ENCODE data around the gene NDUFA5. TPM values are rescaled to one million over a fixed set of nuclear protein-coding genes. Genes with fewer than 3 reads are reported as not detected.
"Not testable (repeated sequence)": the region's sequence is repeated elsewhere in the genome, so short reads cannot be mapped to it uniquely, and the experiment has no call there.

The NDUFA5 gene
- total and polyA plus RNA-seq, 9 donors, result 90.5 to 135 (median 114) TPM

DNA sequence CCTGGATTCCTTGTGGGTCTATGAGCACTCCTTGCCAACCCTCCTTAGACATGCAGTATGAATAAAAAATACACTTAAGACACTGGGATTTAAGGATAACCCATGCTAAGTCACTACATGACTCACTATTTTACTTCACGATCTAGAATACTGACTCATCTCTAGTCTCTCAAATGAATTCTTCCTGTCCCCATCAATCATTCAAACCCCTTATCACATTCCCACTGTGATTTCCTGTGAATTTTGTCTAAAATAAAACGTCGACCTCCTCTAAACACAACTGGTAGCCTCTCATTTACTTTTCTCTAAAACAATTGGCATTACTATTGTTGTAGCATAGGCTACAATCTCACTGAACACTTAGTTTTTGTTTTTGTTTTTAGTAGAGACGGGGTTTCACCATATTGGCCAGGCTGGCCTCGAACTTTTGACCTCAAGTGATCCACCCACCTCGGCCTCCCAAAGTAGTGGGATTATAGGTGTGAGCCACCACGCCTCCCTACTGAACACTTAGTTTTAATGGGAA is 19.4 kb downstream of the NDUFA5 start:
- H3K4me1 ChIP-seq (ENCODE audit: control insufficient read depth, insufficient read depth, low read length), result peaks cover 4% of the 10 kb centered on the region
- H3K4me3 ChIP-seq (ENCODE audit: low read length), result no peak overlapping the region
- H3K36me3 ChIP-seq (ENCODE audit: control insufficient read depth, insufficient read depth, low read length), result no peaks in the 10 kb centered on the region
- no peak for DNase-seq
- H3K27ac ChIP-seq (ENCODE audit: low read length), result no peak overlapping the region
- no peaks in the 10 kb centered on the region for H3K9me3 ChIP-seq (replicated peaks; ENCODE audit: control insufficient read depth, low read depth, low read length)
- H3K27me3 ChIP-seq (ENCODE audit: control insufficient read depth, insufficient read depth, low read length), result peaks cover 3% of the 10 kb centered on the region
- 50% methylated on average over 1 of the region's 7 CpGs for WGBS (ENCODE audit: insufficient coverage)

DNA sequence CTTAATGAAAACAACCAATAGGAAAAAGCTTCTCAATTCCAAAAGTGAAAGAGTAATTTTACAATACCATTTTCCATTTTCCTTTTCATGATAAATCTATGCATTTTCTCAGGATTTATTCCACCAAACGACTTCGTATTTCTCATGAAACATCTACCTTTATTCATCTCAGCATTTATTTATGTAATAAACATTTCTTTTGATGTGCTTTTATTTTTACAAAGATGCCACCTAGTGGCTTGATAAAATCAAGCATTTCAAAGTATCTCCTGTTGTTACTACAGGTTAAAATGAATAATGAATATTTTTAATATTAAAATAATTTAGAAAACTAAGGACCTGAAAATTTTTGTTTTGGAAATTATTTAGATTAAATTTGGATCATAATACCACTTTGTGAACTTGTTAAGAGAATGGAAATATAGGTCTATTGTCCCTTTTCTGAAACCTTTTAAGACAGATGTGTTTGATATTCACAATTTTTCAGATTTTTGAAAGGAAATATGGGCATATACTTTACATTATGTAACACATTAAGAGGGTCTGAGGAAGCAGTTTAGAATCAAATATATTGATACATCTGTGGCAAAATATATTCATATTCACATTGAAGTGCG is 20.5 kb downstream of the NDUFA5 start:
- peaks cover 3% of the 10 kb centered on the region for H3K27me3 ChIP-seq (ENCODE audit: control insufficient read depth, insufficient read depth, low read length)
- H3K36me3 ChIP-seq (ENCODE audit: control insufficient read depth, insufficient read depth, low read length), result no peaks in the 10 kb centered on the region
- H3K4me1 ChIP-seq (ENCODE audit: control insufficient read depth, insufficient read depth, low read length), result peaks cover 4% of the 10 kb centered on the region
- H3K9me3 ChIP-seq (replicated peaks; ENCODE audit: control insufficient read depth, low read depth, low read length), result no peaks in the 10 kb centered on the region
- no peak overlapping the region for H3K4me3 ChIP-seq (ENCODE audit: low read length)
- no peak for DNase-seq
- H3K27ac ChIP-seq (ENCODE audit: low read length), result no peak overlapping the region
- WGBS (ENCODE audit: insufficient coverage), result no CpG with 5 or more reads among the region's 3 CpGs

DNA sequence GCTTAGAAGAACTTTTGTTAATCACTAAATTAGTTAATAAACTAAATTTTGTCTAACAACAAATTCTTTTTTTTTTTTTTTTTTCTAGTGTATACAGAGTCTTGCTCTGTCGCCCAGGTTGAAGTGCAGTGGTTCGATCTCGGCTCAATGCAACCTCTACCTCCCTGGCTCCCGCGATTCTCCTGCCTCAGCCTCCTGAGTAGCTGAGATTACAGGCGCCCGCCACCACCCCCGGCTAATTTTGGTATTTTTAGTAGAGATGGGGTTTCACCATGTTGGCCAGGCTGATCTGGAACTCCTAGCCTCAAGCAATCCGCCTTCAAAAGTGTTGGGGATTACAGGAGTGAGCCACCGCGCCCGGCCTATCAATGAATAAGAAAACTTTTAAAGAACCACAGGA is 22.1 kb downstream of the NDUFA5 start:
- no peaks in the 10 kb centered on the region for H3K36me3 ChIP-seq (ENCODE audit: control insufficient read depth, insufficient read depth, low read length)
- H3K4me3 ChIP-seq (ENCODE audit: low read length), result peak overlapping the region; percentile 82
- no peak for DNase-seq
- H3K4me1 ChIP-seq (ENCODE audit: control insufficient read depth, insufficient read depth, low read length), result peaks cover 4% of the 10 kb centered on the region
- WGBS (ENCODE audit: insufficient coverage), result no CpG with 5 or more reads among the region's 12 CpGs
- peaks cover 5% of the 10 kb centered on the region for H3K27me3 ChIP-seq (ENCODE audit: control insufficient read depth, insufficient read depth, low read length)
- no peak overlapping the region for H3K27ac ChIP-seq (ENCODE audit: low read length)
- no peaks in the 10 kb centered on the region for H3K9me3 ChIP-seq (replicated peaks; ENCODE audit: control insufficient read depth, low read depth, low read length)

DNA sequence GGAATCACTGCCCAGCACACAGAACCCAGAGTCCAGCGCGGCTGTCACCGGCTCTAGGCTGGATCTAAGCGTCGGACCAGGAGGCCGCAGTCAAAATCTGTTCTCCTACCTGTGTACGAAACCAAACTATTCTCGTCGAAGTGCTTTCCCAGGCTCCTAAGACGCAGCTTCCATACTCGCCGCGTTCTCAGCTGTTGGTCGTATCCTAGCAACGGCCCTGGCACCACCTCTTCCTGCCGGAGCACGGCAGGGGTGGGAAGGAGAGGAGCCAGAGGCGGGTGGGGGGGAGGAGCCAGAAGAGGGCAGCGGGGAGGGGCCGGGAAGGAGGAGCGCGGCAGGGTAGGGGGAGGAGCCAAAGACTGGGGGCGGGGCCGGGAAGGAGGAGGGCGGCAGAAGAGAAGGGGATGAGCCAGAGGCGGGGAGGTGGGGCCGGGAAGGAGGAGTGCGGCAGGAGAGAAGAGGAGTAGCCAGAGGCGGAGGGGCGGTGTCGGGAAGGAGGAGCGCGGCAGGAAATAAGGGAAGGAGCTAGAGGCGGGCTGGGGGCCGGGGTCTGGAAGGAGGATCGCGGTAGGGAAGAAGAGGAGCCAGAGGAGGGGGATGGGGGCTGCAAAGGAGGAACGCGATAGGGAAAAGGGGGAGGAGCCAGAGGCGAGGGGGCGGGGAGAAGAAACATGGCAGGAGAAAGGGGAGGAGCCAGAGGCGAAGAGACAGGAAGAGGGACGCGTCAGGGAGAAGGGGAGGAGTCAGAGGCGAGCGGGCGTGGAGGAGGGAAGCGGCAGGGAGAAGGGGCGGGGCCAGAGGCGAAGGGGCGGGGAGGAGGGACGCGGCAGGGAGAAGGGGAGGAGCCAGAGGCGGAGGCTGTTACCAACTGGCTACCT is 23.0 kb downstream of the NDUFA5 start, which contains the start of gene IQUB:
Gene IQUB, minus strand, starts transcription at position 213 of the 878 bp plus-strand sequence. CDS start 22,255 bp downstream, outside the sequence.
- DNase-seq, result peak; percentile 98
- Histone ChIP-seq H3K27ac (ENCODE audit: low read length) (peak within 1 kb of the TSS; percentile 97), H3K36me3 (ENCODE audit: control insufficient read depth, insufficient read depth, low read length) (no peaks in the 10 kb centered on the region), H3K9me3 (replicated peaks; ENCODE audit: control insufficient read depth, low read depth, low read length) (no peaks in the 10 kb centered on the region), H3K4me3 (ENCODE audit: low read length) (peak within 1 kb of the TSS; percentile 82), H3K4me1 (ENCODE audit: control insufficient read depth, insufficient read depth, low read length) (peaks cover 4% of the 10 kb centered on the region), H3K27me3 (ENCODE audit: control insufficient read depth, insufficient read depth, low read length) (peaks cover 5% of the 10 kb centered on the region)
- WGBS (ENCODE audit: insufficient coverage), result 2% methylated on average over 47 of the region's 54 CpGs

DNA sequence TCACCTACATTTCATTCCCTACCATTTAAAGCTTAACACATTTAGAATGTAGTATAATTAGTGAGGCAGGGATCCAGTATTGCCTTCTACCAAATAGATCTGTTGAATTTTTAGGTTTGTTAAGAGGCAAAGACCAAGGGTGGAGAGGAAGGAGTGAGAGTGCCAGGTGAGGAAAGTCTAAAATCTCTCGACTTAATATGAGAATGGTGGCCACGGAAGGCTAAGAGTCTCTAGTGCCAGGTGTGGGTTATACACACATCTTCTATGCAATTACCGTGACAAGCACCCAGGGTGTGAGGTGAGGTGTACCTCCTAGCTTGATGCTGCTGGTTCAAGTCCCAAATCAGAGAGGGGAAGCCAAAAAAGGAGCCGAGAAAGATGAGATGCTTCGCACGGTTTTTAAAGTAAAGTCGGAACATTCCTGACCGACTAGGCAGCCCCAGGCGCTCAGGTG is 23.7 kb downstream of the NDUFA5 start:
- H3K36me3 ChIP-seq (ENCODE audit: control insufficient read depth, insufficient read depth, low read length), result no peaks in the 10 kb centered on the region
- peaks cover 4% of the 10 kb centered on the region for H3K4me1 ChIP-seq (ENCODE audit: control insufficient read depth, insufficient read depth, low read length)
- no peaks in the 10 kb centered on the region for H3K9me3 ChIP-seq (replicated peaks; ENCODE audit: control insufficient read depth, low read depth, low read length)
- H3K4me3 ChIP-seq (ENCODE audit: low read length), result peak overlapping the region; percentile 41
- peaks cover 5% of the 10 kb centered on the region for H3K27me3 ChIP-seq (ENCODE audit: control insufficient read depth, insufficient read depth, low read length)
- peak overlapping the region; percentile 61 for H3K27ac ChIP-seq (ENCODE audit: low read length)
- WGBS (ENCODE audit: insufficient coverage), result 1% methylated on average over 7 of the region's 9 CpGs
- no peak for DNase-seq

DNA sequence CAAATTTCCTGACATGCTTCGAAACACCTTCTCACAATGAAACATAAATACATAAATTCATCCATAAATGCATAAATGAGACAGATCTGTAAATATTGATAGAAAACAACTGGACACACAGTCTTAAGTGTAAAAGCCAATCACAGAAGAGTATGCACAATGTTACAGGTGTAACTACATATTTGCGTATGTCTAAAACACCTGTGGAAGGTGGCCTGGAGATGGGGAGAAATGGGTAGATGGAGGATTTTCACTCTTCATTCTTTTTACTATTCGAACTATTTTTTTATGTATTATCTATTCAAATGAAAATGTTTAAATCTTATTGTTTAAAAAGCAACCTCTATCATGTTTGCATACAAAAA is 24.1 kb downstream of the NDUFA5 start:
- H3K4me3 ChIP-seq (ENCODE audit: low read length), result no peak overlapping the region
- H3K9me3 ChIP-seq (replicated peaks; ENCODE audit: control insufficient read depth, low read depth, low read length), result no peaks in the 10 kb centered on the region
- WGBS (ENCODE audit: insufficient coverage), result no CpG with 5 or more reads among the region's 3 CpGs
- peaks cover 4% of the 10 kb centered on the region for H3K4me1 ChIP-seq (ENCODE audit: control insufficient read depth, insufficient read depth, low read length)
- H3K36me3 ChIP-seq (ENCODE audit: control insufficient read depth, insufficient read depth, low read length), result no peaks in the 10 kb centered on the region
- peaks cover 5% of the 10 kb centered on the region for H3K27me3 ChIP-seq (ENCODE audit: control insufficient read depth, insufficient read depth, low read length)
- no peak overlapping the region for H3K27ac ChIP-seq (ENCODE audit: low read length)
- DNase-seq, result no peak

DNA sequence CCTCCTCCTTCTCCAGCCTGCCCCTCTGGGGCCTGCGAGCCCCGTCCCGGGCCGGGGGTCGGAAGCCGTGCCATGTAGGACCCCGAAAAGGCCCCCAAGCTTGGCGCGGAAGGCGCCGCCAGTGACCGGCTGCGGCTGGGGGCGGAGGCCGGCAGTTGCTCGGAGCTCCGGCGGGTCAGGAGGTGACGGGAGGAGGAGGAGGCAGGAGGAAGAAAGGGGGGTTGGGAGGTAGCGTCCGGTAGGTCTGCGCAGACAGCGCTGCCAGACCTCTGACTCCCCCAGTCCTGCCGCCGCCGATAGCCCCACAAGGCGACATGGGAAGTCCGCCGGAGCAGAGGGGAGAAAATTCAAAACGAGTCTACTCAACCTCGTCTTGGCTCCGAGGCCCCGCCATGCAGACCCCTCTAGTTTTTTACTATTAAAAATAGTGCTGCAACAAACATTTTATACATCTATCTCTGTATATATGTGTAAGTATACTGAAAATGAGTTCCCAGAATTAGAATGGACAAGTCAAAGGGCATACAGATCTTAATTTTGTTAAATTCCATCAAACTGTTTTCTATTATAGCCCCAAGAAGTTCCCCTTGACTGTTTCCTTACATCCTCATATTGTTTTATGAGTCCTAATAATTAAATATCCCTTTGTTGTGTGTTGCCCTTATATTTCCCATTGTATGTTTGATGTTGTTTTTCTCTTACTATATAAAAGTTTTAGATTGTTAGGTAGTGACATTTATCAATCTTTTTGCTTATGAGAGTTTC is 24.6 kb downstream of the NDUFA5 start:
- WGBS (ENCODE audit: insufficient coverage), result 0% methylated on average over 1 of the region's 33 CpGs
- H3K27ac ChIP-seq (ENCODE audit: low read length); H3K4me1 ChIP-seq (ENCODE audit: control insufficient read depth, insufficient read depth, low read length); H3K27me3 ChIP-seq (ENCODE audit: control insufficient read depth, insufficient read depth, low read length); H3K36me3 ChIP-seq (ENCODE audit: control insufficient read depth, insufficient read depth, low read length); DNase-seq; H3K9me3 ChIP-seq (replicated peaks; ENCODE audit: control insufficient read depth, low read depth, low read length): not testable (repeated sequence)
- peak overlapping the region; percentile 30 for H3K4me3 ChIP-seq (ENCODE audit: low read length)

DNA sequence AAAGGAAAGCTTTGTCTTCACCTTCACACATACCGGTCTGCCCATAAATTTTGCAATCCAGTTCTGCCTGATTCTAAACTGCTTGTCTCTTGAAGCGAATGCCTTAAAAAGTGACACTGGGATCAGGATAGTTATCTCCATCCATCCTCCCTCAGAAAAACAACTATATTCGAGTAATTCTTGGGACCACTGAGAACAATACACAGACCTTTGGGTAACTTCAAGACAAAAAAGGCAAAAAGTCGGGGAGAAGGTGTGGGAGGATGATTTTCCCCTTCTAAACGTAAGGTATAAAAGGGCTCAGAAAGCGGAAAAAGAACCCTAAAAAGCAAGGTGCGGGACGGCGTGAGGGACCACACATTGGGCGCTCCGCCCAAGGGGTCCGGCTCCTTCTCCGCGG is 25.3 kb downstream of the NDUFA5 start:
- WGBS (ENCODE audit: insufficient coverage), result 63% methylated on average over 2 of the region's 14 CpGs
- not testable (repeated sequence) for H3K9me3 ChIP-seq (replicated peaks; ENCODE audit: control insufficient read depth, low read depth, low read length); H3K4me1 ChIP-seq (ENCODE audit: control insufficient read depth, insufficient read depth, low read length); H3K27ac ChIP-seq (ENCODE audit: low read length); H3K27me3 ChIP-seq (ENCODE audit: control insufficient read depth, insufficient read depth, low read length); H3K36me3 ChIP-seq (ENCODE audit: control insufficient read depth, insufficient read depth, low read length); DNase-seq
- peak overlapping the region; percentile 30 for H3K4me3 ChIP-seq (ENCODE audit: low read length)

DNA sequence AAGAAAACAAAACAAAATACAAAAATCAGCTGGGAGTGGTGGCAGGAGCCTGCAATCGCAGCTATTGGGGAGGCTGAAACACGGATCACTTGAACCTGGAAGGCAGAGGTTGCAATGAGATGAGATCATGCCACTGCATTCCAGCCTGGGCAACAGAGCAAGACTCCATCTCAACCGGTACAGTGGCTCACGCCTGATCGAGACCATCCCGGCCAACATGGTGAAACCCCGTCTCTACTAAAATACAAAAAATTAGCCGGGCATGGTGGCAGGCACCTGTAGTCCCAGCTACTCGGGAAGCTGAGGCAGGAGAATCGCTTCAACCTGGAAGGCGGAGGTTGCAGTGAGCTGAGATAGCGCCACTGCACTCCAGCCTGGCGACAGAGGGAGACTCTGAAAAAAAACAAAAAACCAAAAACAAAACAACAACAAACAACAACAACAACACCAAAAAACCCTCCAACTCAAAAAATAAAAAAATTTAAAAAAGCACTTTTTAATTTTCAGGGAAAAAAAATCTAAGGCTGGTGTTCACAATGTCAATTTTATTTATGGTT is 27.5 kb downstream of the NDUFA5 start:
- DNase-seq; H3K9me3 ChIP-seq (replicated peaks; ENCODE audit: control insufficient read depth, low read depth, low read length); H3K36me3 ChIP-seq (ENCODE audit: control insufficient read depth, insufficient read depth, low read length); H3K27me3 ChIP-seq (ENCODE audit: control insufficient read depth, insufficient read depth, low read length); H3K4me1 ChIP-seq (ENCODE audit: control insufficient read depth, insufficient read depth, low read length); H3K27ac ChIP-seq (ENCODE audit: low read length); H3K4me3 ChIP-seq (ENCODE audit: low read length): not testable (repeated sequence)
- WGBS (ENCODE audit: insufficient coverage), result 88% methylated on average over 2 of the region's 13 CpGs

All from muscle of leg (tissue), 11 donors.